NCI-H510A (cell line): ENCODE measurements around the gene UGT1A9.

Experiments
- DNase-seq: peaks from one replicate; lab custom pipeline; 2025; lab: John Stamatoyannopoulos, UW

The UGT1A9 gene

DNA sequence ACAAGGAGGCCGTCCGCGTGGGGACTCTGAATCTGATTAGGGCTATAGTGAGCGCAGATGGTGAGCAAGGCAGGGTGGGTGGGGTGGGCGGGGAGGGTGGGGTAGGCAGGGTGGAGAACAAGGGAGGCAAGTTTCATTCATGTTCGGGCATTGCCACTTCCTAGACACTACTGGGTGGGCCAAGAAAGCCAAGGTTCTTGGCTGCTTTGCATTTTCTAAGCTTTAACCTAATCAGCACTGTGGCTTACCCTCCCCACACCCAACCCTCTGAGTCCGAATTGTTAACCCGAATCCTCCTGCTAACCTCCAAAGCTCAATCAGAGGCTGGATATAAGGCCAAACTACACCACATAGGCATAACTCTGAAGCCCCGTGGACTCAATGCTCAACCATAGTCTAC lies 124.6 kb downstream of the UGT1A9 start:
- DNase-seq: no peak

DNA sequence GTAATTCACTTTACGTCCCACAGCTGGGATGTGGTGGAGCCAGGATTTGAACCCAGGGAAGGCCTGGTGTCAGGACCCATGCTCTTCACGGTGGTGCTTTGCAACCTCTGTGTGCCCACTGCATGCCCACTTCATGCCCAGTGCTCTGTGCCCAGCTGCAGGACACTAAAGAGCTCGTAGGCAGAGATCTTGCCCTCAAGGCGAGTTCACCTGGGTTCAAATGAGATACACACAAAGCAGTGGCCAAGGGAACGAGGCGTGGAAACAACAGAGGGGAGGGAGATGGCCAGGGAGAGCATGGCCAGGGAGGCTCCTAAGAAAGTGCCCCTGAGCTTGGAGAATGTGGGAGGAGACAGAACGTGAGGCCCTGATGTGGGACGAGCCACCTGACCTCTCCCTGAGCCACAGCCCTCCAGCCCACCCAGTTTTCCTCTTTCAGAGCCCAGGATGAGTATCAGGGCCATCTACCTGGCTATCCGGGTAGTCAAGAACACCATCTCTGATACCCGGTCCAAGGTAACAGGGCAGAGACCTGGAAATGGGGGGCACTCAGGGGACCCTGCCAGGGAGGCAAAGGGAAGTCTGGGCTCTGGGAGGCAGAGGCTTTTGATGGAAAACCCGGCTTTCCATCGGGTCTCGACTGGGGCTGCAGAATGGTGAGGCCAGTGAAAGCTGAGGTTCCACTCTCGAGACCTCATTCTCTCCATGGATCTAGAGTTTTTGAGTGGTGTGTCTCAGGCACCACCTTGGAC lies 126.8 kb downstream of the UGT1A9 start:
- no peak for DNase-seq

DNA sequence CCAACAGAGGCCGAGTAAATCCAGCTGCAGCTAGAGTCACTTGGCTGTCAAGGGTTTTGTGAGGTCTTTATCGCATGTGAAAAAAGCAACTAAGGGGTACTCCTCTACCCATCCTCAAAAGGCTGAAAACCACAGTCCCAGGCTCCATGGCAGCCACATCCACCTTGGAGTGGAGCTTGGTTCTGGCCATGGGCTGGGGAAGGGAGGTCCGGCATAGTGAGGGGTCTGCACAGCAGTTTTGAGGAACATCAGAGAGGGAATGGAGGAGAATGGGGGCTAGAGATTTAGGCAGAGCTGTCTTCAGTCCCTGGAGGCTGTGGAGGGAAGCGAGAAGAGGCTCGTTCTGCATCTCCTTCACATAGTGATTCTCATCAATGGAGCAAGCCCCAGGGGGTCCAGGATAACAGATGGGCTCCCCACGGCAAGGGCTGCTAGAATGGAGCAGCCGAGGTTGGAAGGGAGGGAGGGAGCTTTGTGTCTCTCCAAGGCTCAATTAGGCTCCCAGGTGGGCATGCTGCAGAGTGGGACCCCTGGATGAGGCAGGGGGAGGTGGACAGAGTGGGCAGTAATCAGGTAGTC lies 127.5 kb downstream of the UGT1A9 start:
- no peak for DNase-seq

GRCh38 chr2:233799716-233800115 lies 128.0 kb downstream of the UGT1A9 start:
- DNase-seq: no peak

GRCh38 chr2:233800208-233800607 lies 128.5 kb downstream of the UGT1A9 start:
- DNase-seq: no peak

GRCh38 chr2:233801357-233802131 lies 129.8 kb downstream of the UGT1A9 start:
- DNase-seq: no peak

- DNase-seq: no peak
These were observed 130.6 kb downstream of the UGT1A9 start for GRCh38 chr2:233802132-233802815.

DNA sequence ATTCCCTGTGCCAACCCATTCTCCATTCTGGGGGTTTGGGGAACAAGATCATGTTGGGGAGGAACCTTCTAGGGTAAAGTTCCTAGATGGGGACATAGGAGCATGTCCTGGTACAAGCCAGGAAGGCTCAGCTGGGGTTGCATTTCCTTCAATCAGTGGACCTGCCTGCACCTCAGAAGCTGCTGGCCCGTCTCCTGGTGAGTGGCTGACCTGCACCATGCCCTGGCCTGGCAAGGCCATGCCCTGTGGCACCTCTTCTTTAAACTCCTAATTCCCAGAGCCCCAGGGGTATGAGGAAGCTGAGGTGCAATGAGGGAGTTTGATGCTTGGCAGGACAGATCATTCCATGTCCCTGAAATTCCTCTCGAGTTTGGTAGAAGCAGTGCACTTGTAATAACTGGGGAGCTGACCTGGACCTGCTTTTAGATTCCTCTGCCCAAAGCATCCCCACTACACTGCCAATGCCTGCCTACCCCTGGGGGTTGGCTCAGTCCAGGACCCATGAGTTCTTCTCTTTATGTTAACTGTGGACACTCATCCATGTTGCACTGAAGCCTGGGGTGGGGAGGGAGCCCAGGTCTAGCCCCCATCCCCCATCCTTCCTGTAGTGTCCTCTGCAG lies 131.7 kb downstream of the UGT1A9 start:
- DNase-seq: no peak

DNA sequence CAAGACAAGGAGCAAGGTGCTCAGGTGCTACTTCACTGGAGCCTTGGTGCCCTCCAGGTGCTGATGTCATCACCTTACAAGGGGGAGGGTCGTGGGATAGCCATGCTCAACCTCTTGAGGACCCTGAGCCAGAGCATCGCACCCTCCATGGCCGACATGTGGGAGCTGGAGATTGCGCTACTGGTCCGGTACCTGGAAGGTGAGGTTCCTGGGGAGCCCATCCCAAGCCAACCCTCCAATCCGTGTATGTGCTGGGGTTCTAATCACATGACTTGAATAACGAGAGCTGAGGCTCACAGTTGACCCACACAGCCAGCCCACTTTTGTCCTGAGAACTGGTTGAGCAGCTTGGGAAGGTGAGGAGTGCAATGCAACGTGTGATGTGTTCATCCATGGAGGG lies 132.3 kb downstream of the UGT1A9 start:
- no peak for DNase-seq

- DNase-seq: no peak
These were observed 135.6 kb downstream of the UGT1A9 start for GRCh38 chr2:233807215-233807865.

- no peak for DNase-seq
These were observed 136.6 kb downstream of the UGT1A9 start for GRCh38 chr2:233807966-233808935.

DNA sequence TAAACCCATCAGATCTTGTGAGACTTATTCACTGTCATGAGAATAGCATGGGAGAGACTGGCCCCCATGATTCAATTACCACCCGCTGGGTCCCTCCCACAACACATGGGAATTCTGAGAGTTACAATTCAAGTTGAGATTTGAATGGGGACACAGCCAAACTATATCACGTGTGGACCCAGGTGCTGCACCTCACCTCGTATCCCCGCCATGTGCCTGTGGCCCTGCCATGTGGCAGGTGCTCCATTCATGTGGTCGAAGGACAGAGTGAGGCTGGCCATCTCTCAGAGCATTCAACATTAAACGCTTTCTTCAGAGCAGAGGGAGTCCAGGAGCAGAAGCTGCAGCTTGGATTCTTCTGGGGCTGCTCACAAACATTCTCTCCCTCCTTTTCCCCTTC lies 138.7 kb downstream of the UGT1A9 start:
- DNase-seq: no peak

DNA sequence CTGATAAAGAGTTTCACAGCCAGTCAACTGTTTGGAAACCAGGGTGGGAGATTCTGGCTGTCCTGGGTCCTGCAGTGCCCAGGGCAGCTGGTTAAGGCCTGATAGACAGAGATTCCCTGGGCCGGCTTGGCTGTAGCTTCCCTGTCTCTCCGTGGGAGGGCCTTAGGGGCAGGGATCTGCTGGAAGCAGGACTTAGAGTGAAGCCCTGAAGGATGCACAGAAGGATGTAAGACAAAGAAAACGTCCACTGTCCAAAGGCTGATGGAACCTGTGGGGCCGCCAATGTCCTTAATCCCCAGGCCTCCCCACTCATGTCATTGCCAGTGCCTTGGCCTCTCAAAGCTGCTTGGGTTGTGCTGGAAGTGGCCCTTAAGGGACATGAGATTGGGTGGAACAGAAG lies 139.4 kb downstream of the UGT1A9 start:
- no peak for DNase-seq

GRCh38 chr2:233811732-233812131 lies 140.0 kb downstream of the UGT1A9 start:
- no peak for DNase-seq

DNA sequence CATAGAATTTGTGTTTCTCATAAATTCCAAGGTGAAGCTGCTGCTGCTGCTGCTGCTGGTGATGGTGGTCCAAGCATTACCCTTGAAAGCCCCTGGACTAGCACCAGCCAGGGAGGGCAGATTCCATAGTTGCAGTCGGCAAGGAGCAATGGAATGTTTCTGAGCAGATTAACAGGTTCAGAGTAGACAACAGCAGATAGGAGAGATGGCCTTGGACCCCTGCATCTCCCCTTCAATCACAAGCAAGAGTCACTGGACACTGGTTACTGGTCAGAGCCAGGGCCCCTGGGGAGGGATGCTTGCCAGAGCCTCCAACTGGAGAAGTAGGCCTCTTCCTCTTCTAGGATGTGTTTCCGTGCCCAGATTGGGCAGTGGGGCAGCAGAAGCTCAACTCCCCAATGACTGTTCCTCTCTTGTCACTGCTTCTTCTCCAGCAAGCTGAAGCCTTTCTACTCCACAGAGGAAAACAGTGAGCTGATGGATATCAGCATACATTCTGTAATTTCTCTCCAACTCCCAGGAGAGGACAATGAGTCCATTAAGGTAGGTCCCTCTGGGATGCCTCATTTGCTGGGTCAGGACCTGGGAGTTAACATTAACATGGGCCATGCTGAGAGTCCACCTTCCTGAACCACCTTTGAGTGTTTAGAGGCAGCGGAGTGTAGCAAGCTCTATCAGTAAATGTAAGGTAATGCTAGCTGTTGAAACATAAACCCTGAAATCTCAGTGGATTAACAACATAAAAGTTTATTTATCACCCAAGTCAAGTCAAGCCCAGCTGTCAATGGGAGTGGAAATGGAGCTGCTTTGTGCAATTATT lies 141.7 kb downstream of the UGT1A9 start:
- DNase-seq: no peak

DNA sequence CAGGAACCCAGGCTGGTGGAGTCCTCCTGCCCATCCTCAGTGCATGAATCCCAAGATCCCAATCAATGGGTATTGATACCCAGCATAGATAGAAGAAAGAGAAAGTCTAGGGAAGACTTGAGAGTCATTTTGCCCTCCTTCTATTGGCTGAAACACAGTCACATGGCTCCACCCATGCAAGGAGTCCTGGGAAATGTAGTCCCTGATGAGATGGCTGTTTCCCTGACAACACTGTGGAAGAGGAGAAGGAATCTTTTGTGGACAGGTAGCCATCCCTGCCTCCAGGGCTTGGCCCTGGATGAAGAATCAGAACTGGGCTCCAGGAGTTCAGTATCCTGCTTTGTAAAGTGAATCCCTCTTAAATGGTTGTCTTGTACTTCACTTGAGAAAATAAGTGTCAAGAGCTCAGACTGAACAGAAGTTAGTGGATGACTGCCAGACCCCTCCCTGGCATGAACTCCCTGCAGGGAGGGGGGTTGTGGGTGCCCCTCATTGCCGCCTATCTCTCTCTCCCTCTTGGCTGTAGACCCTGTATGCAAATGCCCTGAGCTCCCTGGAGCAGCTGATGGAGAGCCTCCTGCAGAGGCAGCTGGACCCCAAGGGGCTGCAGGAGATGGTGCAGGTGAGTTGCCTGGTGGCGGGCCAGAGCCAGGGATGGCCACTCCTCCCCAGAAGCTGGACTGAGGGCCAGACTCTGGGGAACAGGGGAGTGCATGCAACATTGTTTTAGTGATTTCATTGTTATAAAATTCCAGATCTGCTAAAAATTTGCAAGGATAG lies 142.5 kb downstream of the UGT1A9 start:
- no peak for DNase-seq

DNA sequence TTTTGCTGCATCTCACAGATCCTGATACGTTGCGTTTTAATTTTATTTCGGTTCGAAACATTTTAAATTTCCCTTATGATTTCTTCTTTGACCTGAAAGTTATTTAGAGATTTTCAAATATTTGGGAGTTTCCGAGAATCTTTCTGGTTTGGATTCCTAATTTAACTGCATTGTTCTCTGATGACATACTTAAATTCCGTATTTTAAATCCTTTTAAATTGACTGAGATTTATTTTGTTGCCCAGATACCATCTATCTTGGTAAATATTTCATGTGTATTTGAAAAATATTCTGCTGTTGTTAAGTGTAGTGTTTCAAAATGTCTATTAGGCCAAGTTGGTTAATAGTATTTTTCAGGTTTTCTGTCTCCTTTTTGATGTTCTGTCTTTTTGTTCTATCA lies 144.2 kb downstream of the UGT1A9 start:
- DNase-seq: no peak

DNA sequence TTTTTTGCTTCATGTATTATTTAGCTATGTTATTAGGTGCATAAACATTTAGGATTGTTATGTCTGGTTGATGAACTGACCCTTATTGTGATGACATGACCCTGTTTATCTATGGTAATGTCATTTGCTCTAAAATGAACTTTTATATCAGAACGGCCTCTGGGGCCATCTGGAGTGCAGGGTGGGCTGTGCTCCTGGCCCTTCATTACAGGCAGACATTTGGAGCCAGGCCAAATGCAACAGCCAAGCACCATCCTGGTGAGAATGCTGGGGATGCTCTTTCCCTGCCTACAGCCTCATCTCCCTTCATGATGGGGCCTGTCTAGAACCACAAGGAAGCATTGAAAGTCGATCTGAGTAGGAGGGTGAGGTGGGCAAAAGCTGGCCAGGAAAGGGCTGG lies 144.6 kb downstream of the UGT1A9 start:
- no peak for DNase-seq

GRCh38 chr2:233816771-233817170 lies 145.1 kb downstream of the UGT1A9 start:
- no peak for DNase-seq
